IPS-18c (cell line): ENCODE data around the gene GDI2.
"Not testable (repeated sequence)": the region's sequence is repeated elsewhere in the genome, so short reads cannot be mapped to it uniquely, and the experiment has no call there.

Experiments used
- H3K4me3 ChIP-seq: 2 replicates; pipeline ENCODE4 v1.7.0; 2013; ENCODE audit warnings: low read depth, mild to moderate bottlenecking, low read length, moderate library complexity; ENCODE audit not compliant: insufficient read depth
- H3K9me3 ChIP-seq: one replicate; pipeline ENCODE4 v1.6.1; 2013; ENCODE audit warnings: mild to moderate bottlenecking, low read length, moderate library complexity; ENCODE audit not compliant: control insufficient read depth, insufficient read depth

GDI2 gene

DNA sequence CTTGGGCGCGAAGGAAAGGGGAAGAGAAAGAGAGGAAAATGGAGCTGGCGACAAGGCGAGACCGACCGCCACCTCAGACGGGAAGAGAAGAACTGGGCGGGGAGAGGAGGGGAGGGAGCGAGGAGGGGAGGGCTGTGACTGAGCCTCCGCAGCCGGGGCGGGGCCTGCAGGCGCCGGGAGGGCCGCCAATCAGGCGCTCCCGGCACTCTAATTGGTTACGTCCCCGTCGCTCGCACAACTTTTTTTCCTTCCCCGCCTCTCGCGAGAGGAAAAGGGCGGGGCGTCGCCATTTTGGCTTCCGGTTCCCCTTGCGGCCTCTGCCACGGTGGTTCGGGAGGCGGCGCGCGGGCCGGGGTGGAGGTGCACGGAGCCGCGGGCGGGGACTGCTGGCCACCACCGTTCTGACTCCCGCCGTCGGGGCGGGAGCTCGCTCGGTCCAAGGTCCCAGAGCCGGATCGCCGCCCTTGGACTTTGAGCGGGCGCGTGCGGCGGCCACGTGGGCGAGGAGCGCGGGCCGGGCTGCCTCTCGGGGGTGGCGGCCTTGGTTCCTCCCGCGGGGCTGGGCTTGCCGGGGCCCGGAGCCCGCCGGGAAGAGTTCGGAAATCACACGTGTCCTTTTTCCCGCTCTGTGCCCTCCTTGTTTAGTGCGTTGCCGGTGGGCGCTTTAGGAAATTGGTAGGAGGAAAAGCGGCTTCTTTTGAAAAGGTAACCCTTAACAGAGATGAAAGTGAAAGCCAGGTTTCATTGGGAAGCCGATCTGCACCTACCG lies at the start of gene GDI2:
GDI2 (minus strand) TSS at position 94 of the 769 bp plus-strand sequence. CDS start 176 bp downstream, outside the sequence.
- peak within 1 kb of the TSS; percentile 97 for H3K4me3 ChIP-seq

DNA sequence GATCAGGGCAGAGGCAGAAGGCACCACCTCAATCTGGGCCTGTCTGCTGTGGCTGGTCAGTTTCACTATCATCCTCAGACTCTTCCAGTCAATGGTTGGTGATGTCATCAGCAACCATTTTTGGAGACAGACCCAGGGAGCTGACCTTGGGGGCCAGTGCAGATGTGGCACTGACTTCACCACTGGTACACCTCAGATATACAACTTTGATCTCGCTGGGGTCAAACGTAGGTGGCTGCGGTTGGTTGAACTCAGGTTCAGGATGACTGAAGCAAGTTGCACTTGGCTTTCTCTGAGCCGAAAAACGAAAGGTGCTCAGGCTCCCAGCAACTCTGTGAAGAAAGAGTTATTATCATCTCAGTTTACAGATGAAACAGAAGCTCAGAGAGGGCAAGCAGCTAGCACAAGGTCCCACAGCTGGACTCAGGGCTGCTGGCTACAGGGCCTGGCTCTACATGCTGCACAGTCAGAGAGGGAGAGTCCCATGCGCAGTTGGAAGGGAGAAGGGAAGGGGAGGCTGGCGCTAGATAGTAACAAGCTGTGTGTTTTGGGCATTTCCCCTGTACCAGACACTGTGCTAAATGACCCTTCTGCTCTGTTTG lies 49.2 kb upstream of the GDI2 start:
- no peaks in the 10 kb centered on the region for H3K9me3 ChIP-seq
- H3K4me3 ChIP-seq: no peak overlapping the region

More for the DNA sequence above, at the start of gene GDI2:
- H3K9me3 ChIP-seq: no peaks in the 10 kb centered on the region

DNA sequence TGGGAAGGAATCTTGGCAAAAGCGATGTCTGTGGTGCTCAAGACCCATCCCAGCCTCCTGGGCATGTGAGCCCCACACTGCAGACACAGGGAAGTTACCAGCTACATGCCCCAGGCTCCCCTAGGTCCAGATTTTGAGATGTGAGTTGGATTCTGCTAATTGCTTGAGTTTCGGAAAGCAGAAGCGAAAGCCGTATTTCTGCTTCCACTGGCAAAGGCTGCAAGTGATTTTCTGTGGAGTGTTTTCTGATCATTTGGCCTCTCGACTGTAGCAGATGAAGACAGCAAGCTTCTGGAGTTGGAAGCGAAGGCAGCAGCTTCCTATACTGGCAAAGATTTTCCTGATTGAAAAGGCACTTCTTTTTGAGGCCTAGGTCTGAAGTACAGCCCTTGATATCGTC lies 46.8 kb upstream of the GDI2 start:
- H3K4me3 ChIP-seq: no peak overlapping the region
- no peaks in the 10 kb centered on the region for H3K9me3 ChIP-seq

DNA sequence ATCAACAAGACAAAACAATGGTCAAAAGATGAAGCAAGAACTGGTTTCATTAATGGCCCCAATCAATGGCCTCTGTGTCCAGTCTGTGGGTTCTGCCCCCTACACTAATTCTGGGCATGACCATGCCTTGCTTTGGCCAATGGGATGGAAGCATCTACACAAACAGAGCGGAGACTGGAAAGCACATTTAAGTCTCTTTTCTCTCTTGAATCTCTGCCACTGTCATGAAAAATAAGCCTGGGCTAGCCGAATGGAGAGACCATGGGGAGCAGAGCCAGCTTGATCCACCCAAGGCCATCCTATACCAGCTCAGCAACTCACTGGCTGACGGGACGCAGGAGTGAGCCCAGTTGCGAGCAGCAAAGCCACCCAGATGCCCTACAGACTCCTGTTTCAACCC lies 45.6 kb upstream of the GDI2 start:
- no peak overlapping the region for H3K4me3 ChIP-seq
- H3K9me3 ChIP-seq: no peaks in the 10 kb centered on the region

- H3K9me3 ChIP-seq: peaks cover 2% of the 10 kb centered on the region
Observed at GRCh38 chr10:5856701-5857004, 43.4 kb upstream of the GDI2 start.

DNA sequence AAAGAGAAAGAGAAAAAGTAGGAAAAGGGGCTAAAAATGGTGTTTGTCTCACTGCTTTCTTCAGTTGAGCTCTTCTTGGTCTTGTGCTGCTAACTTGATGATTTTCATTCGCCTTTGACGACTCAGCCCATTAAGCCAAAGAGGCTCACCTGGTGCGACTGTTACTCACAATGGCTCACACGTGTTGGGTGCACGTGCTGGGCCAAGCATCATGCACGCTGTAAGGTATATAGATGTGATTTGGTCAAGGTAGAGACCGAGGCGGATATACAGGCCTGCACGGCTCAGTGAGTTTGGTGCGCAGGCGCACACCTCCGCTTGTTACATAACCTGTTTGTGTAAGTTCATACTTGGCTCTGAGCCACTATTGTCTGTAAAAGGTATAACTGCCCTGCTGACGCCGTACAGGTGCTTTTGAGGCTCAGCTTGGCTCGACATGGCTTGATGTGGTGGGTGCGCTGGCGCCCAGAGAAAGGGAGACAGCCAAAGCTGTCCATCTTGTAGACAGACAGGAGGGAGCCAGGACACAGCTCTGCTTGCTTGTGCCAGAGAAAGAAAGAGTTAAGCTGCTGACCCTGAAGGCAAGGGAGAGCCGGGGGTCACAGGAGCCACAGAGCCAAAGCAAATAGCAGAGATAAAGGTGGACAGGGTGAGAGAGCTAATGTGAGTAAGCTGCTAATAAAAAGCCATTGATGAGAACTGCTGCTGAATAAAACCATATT lies 42.9 kb upstream of the GDI2 start:
- Histone ChIP-seq H3K9me3 (peaks cover 2% of the 10 kb centered on the region), H3K4me3 (no peak overlapping the region)

More at GRCh38 chr10:5856701-5857004, 43.4 kb upstream of the GDI2 start:
- H3K4me3 ChIP-seq: no peak overlapping the region

DNA sequence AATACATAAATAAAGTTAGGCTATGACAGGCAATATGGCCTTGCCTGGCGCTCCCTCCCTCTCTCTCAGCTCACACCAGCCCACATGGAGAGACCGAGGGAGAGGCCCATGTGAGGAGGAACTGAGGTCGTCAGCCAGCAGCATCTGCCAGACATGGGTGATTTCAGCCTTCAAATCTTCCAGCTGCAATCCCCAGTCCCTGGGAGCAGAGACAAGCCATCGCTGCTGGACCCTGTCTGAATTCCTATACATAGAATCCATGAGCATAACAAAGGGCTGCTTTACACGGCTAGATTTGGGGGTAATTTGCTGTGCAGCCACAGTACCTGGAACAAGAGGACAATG lies 40.9 kb upstream of the GDI2 start:
- Histone ChIP-seq H3K4me3 (no peak overlapping the region; the same call in 1 of the 2 replicates), H3K9me3 (peaks cover 2% of the 10 kb centered on the region)

DNA sequence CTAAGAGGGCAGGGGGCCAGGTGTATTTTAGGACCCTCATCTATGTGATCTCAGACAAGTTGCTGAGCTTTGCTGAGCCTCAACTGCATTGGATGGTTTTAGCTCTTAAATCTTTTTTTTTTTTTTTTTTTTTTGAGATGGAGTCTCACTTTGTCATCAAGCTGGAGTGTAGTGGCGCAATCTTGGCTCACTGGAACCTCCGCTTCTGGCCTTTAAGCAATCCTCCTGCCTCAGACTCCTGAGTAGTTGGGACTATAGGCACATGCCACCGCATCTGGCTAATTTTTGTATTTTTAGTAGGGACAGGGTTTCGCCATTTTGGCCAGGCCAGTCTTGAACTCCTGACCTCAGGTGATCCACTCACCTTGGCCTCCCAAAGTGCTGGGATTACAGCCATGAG lies 33.4 kb upstream of the GDI2 start:
- H3K9me3 ChIP-seq, H3K4me3 ChIP-seq: not testable (repeated sequence)

GRCh38 chr10:5844345-5845055 lies 31.3 kb upstream of the GDI2 start:
- H3K4me3 ChIP-seq: no peak overlapping the region
- peaks cover 2% of the 10 kb centered on the region for H3K9me3 ChIP-seq

GRCh38 chr10:5843686-5844344 lies 30.6 kb upstream of the GDI2 start:
- no peak overlapping the region for H3K4me3 ChIP-seq
- peaks cover 2% of the 10 kb centered on the region for H3K9me3 ChIP-seq

- peaks cover 2% of the 10 kb centered on the region for H3K9me3 ChIP-seq
- H3K4me3 ChIP-seq: no peak overlapping the region
Observed at GRCh38 chr10:5841965-5842364, 28.7 kb upstream of the GDI2 start.

GRCh38 chr10:5840314-5841307 lies 27.4 kb upstream of the GDI2 start:
- no peak overlapping the region for H3K4me3 ChIP-seq
- H3K9me3 ChIP-seq: peaks cover 2% of the 10 kb centered on the region

- H3K9me3 ChIP-seq, H3K4me3 ChIP-seq: not testable (repeated sequence)
Observed at GRCh38 chr10:5836181-5836580, 22.9 kb upstream of the GDI2 start.

- no peaks in the 10 kb centered on the region for H3K9me3 ChIP-seq
- no peak overlapping the region for H3K4me3 ChIP-seq
Observed at GRCh38 chr10:5835446-5836095, 22.3 kb upstream of the GDI2 start.

- no peak overlapping the region for H3K4me3 ChIP-seq
- H3K9me3 ChIP-seq: no peaks in the 10 kb centered on the region
Observed at GRCh38 chr10:5833814-5834213, 20.6 kb upstream of the GDI2 start.

- Histone ChIP-seq H3K4me3 (no peak overlapping the region), H3K9me3 (no peaks in the 10 kb centered on the region)
Observed at GRCh38 chr10:5832946-5833345, 19.7 kb upstream of the GDI2 start.
